GM23338 (cell line): Measurements from ENCODE around the gene ZNF687.

ENCODE experiments used
- EZH2 ChIP-seq: fragments of 200-600 bp; sonication (generic); IDR thresholded peaks from one replicate; pipeline ENCODE4 v1.8.0; 2017; ENCODE audit warnings: antibody characterized with exemption, mild to moderate bottlenecking, low read depth; ENCODE audit not compliant: unreplicated experiment
- JUNB ChIP-seq: IDR thresholded peaks from one replicate; pipeline ENCODE4 v1.6.1; 2016; ENCODE audit warnings: antibody characterized with exemption; ENCODE audit not compliant: unreplicated experiment
- POLR2AphosphoS5 ChIP-seq: IDR thresholded peaks from 2 replicates; pipeline ENCODE4 v1.6.1; 2016; ENCODE audit warnings: antibody characterized with exemption, low read depth
- TF ChIP-seq, protein P1 (sequence below), 2 experiments: fragments of 200-600 bp in 1 of 2; sonication (generic) in 1 of 2; conservative IDR thresholded peaks; 2 replicates each; pipeline versions ENCODE4 v1.5.1 to v1.6.1; 2016 to 2017; ENCODE audit warnings: antibody characterized with exemption in 2 of 2, low read depth in 2 of 2, mild to moderate bottlenecking in 2 of 2, moderate library complexity in 1 of 2
- TF ChIP-seq, protein P2 (sequence below): IDR thresholded peaks from one replicate; pipeline ENCODE4 v1.6.1; 2018; ENCODE audit warnings: antibody characterized with exemption; ENCODE audit not compliant: unreplicated experiment
- TF ChIP-seq, protein P3 (sequence below): IDR thresholded peaks from 2 replicates; pipeline ENCODE4 v1.6.1; 2016; ENCODE audit warnings: antibody characterized with exemption

DNA sequence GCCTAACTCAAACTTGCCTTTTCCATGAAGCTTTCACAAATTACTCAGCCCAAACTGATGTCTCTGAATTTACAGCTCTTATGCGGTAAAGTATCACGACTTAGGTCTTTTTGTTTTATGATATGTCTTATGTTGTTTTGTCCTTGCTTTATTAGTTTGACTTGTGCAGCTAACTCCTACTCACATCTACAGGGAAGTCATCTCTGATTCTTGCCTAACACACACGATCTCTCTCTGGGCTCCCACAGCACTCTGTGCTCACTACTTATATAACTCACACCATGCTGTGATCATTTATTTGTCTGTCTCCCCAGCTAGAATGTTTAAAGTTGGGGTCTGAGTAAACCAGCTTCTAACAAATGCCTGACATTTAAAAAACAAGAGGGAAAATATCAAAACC, 54.5 kb downstream of the ZNF687 start:
- TF ChIP-seq, protein P1, sequence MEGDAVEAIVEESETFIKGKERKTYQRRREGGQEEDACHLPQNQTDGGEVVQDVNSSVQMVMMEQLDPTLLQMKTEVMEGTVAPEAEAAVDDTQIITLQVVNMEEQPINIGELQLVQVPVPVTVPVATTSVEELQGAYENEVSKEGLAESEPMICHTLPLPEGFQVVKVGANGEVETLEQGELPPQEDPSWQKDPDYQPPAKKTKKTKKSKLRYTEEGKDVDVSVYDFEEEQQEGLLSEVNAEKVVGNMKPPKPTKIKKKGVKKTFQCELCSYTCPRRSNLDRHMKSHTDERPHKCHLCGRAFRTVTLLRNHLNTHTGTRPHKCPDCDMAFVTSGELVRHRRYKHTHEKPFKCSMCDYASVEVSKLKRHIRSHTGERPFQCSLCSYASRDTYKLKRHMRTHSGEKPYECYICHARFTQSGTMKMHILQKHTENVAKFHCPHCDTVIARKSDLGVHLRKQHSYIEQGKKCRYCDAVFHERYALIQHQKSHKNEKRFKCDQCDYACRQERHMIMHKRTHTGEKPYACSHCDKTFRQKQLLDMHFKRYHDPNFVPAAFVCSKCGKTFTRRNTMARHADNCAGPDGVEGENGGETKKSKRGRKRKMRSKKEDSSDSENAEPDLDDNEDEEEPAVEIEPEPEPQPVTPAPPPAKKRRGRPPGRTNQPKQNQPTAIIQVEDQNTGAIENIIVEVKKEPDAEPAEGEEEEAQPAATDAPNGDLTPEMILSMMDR (conservative IDR thresholded peaks at IDR 0.05; ENCODE audit: low read depth in 2 of 2) = no peak
- TF ChIP-seq EZH2 (no peak), POLR2AphosphoS5 (no peak), JUNB (no peak)
- TF ChIP-seq, protein P2, sequence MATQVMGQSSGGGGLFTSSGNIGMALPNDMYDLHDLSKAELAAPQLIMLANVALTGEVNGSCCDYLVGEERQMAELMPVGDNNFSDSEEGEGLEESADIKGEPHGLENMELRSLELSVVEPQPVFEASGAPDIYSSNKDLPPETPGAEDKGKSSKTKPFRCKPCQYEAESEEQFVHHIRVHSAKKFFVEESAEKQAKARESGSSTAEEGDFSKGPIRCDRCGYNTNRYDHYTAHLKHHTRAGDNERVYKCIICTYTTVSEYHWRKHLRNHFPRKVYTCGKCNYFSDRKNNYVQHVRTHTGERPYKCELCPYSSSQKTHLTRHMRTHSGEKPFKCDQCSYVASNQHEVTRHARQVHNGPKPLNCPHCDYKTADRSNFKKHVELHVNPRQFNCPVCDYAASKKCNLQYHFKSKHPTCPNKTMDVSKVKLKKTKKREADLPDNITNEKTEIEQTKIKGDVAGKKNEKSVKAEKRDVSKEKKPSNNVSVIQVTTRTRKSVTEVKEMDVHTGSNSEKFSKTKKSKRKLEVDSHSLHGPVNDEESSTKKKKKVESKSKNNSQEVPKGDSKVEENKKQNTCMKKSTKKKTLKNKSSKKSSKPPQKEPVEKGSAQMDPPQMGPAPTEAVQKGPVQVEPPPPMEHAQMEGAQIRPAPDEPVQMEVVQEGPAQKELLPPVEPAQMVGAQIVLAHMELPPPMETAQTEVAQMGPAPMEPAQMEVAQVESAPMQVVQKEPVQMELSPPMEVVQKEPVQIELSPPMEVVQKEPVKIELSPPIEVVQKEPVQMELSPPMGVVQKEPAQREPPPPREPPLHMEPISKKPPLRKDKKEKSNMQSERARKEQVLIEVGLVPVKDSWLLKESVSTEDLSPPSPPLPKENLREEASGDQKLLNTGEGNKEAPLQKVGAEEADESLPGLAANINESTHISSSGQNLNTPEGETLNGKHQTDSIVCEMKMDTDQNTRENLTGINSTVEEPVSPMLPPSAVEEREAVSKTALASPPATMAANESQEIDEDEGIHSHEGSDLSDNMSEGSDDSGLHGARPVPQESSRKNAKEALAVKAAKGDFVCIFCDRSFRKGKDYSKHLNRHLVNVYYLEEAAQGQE = no peak
- TF ChIP-seq, protein P3, sequence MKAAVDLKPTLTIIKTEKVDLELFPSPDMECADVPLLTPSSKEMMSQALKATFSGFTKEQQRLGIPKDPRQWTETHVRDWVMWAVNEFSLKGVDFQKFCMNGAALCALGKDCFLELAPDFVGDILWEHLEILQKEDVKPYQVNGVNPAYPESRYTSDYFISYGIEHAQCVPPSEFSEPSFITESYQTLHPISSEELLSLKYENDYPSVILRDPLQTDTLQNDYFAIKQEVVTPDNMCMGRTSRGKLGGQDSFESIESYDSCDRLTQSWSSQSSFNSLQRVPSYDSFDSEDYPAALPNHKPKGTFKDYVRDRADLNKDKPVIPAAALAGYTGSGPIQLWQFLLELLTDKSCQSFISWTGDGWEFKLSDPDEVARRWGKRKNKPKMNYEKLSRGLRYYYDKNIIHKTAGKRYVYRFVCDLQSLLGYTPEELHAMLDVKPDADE = no peak
